ENCODE results near the gene ARID2.

ARID2 gene

GRCh38 chr12:45718306-45718705, 11.2 kb upstream of the ARID2 start:
- TF ChIP-seq, protein P1, sequence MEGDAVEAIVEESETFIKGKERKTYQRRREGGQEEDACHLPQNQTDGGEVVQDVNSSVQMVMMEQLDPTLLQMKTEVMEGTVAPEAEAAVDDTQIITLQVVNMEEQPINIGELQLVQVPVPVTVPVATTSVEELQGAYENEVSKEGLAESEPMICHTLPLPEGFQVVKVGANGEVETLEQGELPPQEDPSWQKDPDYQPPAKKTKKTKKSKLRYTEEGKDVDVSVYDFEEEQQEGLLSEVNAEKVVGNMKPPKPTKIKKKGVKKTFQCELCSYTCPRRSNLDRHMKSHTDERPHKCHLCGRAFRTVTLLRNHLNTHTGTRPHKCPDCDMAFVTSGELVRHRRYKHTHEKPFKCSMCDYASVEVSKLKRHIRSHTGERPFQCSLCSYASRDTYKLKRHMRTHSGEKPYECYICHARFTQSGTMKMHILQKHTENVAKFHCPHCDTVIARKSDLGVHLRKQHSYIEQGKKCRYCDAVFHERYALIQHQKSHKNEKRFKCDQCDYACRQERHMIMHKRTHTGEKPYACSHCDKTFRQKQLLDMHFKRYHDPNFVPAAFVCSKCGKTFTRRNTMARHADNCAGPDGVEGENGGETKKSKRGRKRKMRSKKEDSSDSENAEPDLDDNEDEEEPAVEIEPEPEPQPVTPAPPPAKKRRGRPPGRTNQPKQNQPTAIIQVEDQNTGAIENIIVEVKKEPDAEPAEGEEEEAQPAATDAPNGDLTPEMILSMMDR (IDR thresholded peaks at IDR 0.05; ENCODE audit: control insufficient read depth, extremely low read depth, insufficient read depth): no peak
- no peak overlapping the region for H3K4me3 ChIP-seq (ENCODE audit: low read depth, low read length)
- no peak for DNase-seq (ENCODE audit: low read depth)

- TF ChIP-seq, protein P1 (IDR thresholded peaks at IDR 0.05; ENCODE audit: control insufficient read depth, extremely low read depth, insufficient read depth): no peak
- DNase-seq (ENCODE audit: low read depth): no peak
- H3K4me3 ChIP-seq (ENCODE audit: low read depth, low read length): no peak overlapping the region
Measured at GRCh38 chr12:45720069-45720468, 9.4 kb upstream of the ARID2 start.

DNA sequence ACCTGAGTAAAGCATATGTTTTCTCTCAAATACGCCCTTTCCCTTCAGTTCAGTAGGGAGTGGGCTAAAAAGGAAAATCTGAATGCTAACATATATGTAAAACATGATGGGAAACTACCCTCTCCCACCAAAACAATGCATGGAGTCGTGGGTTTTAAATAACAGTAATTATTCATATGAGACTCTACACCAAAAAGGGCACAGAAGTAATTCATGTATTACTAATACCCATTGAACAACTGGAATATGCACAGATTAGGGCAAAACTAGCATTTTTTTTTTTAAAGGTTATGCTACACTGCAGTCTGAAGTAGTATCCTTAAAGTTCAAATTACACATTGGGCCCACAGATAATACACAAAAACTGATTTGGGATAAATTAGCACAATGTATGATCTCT, 8.1 kb upstream of the ARID2 start:
- TF ChIP-seq, protein P1 (IDR thresholded peaks at IDR 0.05; ENCODE audit: control insufficient read depth, extremely low read depth, insufficient read depth): no peak
- no peak for DNase-seq (ENCODE audit: low read depth)
- no peak overlapping the region for H3K4me3 ChIP-seq (ENCODE audit: low read depth, low read length)

GRCh38 chr12:45721954-45722353, 7.6 kb upstream of the ARID2 start:
- no peak for DNase-seq (ENCODE audit: low read depth)
- no peak overlapping the region for H3K4me3 ChIP-seq (ENCODE audit: low read depth, low read length)
- TF ChIP-seq, protein P1 (IDR thresholded peaks at IDR 0.05; ENCODE audit: control insufficient read depth, extremely low read depth, insufficient read depth): no peak

- peak overlapping the region; percentile 98 for H3K4me3 ChIP-seq (ENCODE audit: low read depth, low read length)
- TF ChIP-seq, protein P1 (IDR thresholded peaks at IDR 0.05; ENCODE audit: control insufficient read depth, extremely low read depth, insufficient read depth): peak; percentile 66
- DNase-seq (ENCODE audit: low read depth): no peak
Measured at GRCh38 chr12:45725631-45726602, 3.6 kb upstream of the ARID2 start.

DNA sequence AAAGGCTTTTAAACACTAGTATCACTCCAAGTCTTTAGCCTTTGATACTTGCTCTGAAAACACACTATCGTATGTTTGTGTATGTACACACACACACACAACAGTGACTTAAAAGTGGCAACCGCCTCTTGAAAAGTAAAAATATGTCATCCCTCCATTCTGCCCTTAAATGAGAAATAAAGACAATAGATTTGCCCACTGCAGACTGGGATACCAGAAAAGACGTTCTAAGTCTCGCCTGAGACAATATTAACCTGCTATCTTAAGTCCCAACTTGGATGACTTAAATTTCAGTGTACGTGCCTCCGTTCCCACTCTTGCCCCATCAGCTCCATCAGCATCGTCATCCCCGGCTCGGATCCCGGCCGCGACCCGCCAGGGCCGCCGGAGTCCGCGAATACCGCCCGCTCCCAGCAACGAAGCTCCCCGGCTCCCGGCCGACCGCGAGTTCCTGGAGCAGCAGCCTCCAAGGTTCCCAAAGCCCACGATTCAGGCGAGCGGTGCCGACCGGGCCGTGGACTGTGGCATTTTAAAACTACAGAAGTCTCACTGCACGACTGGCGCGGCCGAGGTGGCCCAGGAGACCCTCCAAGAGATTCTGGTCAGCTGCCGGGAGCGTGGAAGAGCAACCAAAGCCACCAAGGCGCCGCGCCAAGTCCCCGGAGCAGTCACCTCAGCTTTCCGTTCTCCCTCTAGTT, 2.8 kb upstream of the ARID2 start:
- TF ChIP-seq, protein P1 (IDR thresholded peaks at IDR 0.05; ENCODE audit: control insufficient read depth, extremely low read depth, insufficient read depth): no peak
- DNase-seq (ENCODE audit: low read depth): no peak
- H3K4me3 ChIP-seq (ENCODE audit: low read depth, low read length): peak overlapping the region; percentile 98
